Stimulated activated naive CD8-positive, alpha-beta T cell treated with anti-CD3 and anti-CD28 coated beads, Interleukin-15, Interleukin-2, amounts not matched to agents 100 U/mL and 50 U/mL, for 24 hours (primary cell): Measurements from ENCODE around the gene TUG1.

Experiments used
- ATAC-seq: fragments of 150-1000 bp; cut with Tn5 transposase; one replicate; pipeline ENCODE4 v1.10.0; 2021
- DNase-seq: peaks from one replicate; pipeline ENCODE4 v3.0.0; 2021

TUG1 gene

GRCh38 chr22:31001124-31001770 lies 32.2 kb downstream of the TUG1 start:
- no peak for ATAC-seq
- DNase-seq: no peak

GRCh38 chr22:31005535-31005934 lies 36.5 kb downstream of the TUG1 start:
- ATAC-seq: no peak
- DNase-seq: no peak

GRCh38 chr22:31019191-31019930 lies 50.3 kb downstream of the TUG1 start:
- DNase-seq (no peak), ATAC-seq (no peak)

GRCh38 chr22:31020334-31020733 lies 51.3 kb downstream of the TUG1 start:
- no peak for ATAC-seq
- no peak for DNase-seq

- DNase-seq (no peak), ATAC-seq (no peak)
Observed at GRCh38 chr22:31022516-31022915, 53.5 kb downstream of the TUG1 start.
